HG02763 (cell line): ENCODE data around the gene CXCL13.
A peak's percentile ranks its signal among the peaks of the same experiment; 100 is the strongest.
"Not testable (repeated sequence)": the region's sequence is repeated elsewhere in the genome, so short reads cannot be mapped to it uniquely, and the experiment has no call there.

Source experiments
- ATAC-seq: cut with Tn5 transposase; IDR thresholded peaks from one replicate; pipeline ENCODE4 v1.9.1; 2021; ENCODE audit warnings: mild to moderate bottlenecking, moderate library complexity; ENCODE audit not compliant: unreplicated experiment

CXCL13 gene

GRCh38 chr4:77605210-77605902 is at the start of gene CXCL13:
CXCL13 (plus strand) TSS chr4:77605820; CDS start chr4:77605866, 46 bp downstream.
- no peak for ATAC-seq

- ATAC-seq = no peak
These were observed 45.5 kb upstream of the CXCL13 start for GRCh38 chr4:77560170-77560569.

GRCh38 chr4:77561720-77562119 is 43.9 kb upstream of the CXCL13 start:
- ATAC-seq = not testable (repeated sequence)

- ATAC-seq = no peak
These were observed 41.4 kb upstream of the CXCL13 start for GRCh38 chr4:77564231-77564630.

GRCh38 chr4:77566148-77566547 is 39.5 kb upstream of the CXCL13 start:
- no peak for ATAC-seq

- ATAC-seq = no peak
These were observed 38.1 kb upstream of the CXCL13 start for GRCh38 chr4:77567549-77567948.

- not testable (repeated sequence) for ATAC-seq
These were observed 35.0 kb upstream of the CXCL13 start for GRCh38 chr4:77570508-77571214.

- no peak for ATAC-seq
These were observed 29.3 kb upstream of the CXCL13 start for GRCh38 chr4:77576351-77576750.

GRCh38 chr4:77578145-77578544 is 27.5 kb upstream of the CXCL13 start:
- no peak for ATAC-seq

GRCh38 chr4:77579406-77580076 is 26.1 kb upstream of the CXCL13 start:
- ATAC-seq = no peak

- ATAC-seq = peak; percentile 62
These were observed 23.9 kb upstream of the CXCL13 start for GRCh38 chr4:77581724-77582123.

GRCh38 chr4:77582156-77582555 is 23.5 kb upstream of the CXCL13 start:
- no peak for ATAC-seq

GRCh38 chr4:77582711-77583110 is 22.9 kb upstream of the CXCL13 start:
- no peak for ATAC-seq

GRCh38 chr4:77586951-77587383 is 18.7 kb upstream of the CXCL13 start:
- ATAC-seq = peak; percentile 97

GRCh38 chr4:77590482-77590881 is 15.1 kb upstream of the CXCL13 start:
- ATAC-seq = no peak

- no peak for ATAC-seq
These were observed 14.1 kb upstream of the CXCL13 start for GRCh38 chr4:77591532-77591931.

- ATAC-seq = no peak
These were observed 12.5 kb upstream of the CXCL13 start for GRCh38 chr4:77593101-77593500.

- ATAC-seq = no peak
These were observed 11.6 kb upstream of the CXCL13 start for GRCh38 chr4:77593993-77594392.

- ATAC-seq = no peak
These were observed 10.2 kb upstream of the CXCL13 start for GRCh38 chr4:77595364-77595973.

GRCh38 chr4:77599378-77599777 is 6.2 kb upstream of the CXCL13 start:
- ATAC-seq = no peak
